Stimulated activated CD4-positive, alpha-beta T cell treated with anti-CD3 and anti-CD28 coated beads, Interleukin-4, amount 100 ng/mL, for 4 hours (primary cell): ENCODE data around the gene MTR.

Experiments used
- DNase-seq, 2 experiments: peaks; one replicate each; pipeline ENCODE4 v3.0.0-alpha.2; 2020

The MTR gene

DNA sequence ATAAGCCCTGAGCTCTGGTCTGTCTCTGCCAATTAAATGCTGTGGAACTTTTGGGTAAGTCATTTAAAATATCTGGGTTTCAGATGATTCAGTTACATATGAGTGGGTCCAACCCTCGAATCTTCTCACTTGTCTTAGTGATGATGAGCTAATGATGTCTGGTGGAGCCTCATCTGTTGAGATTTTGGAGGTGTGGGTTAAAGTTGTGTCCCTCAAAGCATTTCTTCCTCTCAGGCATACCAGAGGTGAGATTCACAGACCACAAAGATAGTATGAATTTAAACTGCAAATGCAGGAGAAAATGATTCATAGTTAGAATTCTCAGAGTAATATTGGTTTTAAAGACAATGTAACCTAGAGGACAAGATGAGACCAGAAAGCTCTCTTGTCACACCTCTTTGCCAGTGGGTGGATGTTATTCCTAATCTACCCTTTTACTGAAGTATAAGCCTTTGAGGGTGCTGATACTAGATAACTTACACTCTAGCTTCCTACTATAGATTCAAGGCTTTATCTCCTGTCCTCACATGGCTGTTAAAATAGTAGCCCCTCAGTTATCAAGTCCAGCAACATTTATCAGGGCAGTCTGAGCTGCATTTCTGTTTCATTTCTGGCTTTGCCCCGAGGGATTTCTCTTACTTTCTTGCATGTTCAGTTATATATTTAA lies 118.4 kb downstream of the MTR start:
- no peak for DNase-seq

DNA sequence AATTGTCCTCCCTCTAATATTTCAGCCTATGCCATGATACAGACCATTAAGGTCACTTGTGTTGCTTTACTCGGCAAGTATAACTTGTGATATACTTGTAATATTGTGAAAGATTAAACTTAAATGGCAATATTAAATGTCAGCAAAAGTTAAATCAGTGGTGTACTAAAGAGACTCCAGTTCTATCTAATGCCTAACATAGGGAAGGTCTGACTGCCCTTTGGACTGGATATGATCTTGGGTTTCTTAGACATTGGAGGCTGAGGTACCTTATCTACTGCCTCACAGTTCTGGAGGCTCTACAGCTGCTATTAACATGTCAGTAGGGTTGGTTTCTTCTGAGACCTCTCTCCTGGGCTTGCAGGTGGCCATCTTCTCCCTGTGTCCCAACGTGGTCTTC lies 119.3 kb downstream of the MTR start:
- no peak for DNase-seq

DNA sequence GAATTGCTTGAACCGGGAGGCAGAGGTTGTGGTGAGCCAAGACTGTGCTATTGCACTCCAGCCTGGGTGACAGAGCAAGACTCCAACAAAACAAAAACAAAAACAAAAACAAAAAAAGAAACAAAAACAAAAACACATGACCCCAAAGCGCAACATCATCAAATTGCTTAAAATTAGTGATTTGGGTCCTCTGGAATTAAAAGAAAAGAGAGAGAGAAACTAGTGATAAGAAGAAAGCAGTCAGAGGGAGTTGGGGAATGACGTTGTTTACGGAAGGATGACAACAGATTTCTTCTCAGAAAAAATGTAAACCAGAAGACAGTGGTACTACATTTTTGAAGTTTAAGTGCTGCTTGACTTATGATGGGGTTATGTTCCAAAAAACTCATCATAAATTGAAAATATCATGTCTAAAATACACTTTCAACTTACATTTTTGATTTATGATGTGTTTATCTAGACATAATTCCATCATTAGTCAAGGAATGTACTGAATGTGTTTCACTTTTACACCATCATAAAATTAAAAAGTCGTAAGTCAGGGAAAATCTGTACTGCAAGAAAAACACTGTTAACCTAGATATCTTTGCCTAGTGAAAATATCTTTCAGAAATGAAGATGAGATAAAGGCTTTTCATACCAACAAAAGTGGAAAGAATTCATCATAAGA lies 121.2 kb downstream of the MTR start:
- DNase-seq, result no peak

DNA sequence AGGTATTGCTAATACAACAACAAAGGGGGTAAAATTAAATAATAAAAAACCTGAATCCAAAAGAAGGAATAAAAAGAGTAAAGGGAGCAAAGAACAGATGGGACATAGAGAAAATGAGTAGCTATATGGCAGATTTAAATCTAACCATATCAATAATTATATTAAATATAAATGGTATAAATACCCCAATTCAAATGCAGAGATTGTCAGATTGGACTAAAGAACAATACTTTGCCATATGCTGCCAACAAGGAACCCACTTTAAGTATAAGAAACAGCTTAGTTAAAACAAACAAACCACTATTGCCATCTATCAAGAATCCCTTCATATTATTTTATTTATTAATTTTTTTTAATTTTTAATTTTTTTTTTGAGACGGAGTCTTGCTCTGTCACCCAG lies 122.4 kb downstream of the MTR start:
- no peak for DNase-seq

DNA sequence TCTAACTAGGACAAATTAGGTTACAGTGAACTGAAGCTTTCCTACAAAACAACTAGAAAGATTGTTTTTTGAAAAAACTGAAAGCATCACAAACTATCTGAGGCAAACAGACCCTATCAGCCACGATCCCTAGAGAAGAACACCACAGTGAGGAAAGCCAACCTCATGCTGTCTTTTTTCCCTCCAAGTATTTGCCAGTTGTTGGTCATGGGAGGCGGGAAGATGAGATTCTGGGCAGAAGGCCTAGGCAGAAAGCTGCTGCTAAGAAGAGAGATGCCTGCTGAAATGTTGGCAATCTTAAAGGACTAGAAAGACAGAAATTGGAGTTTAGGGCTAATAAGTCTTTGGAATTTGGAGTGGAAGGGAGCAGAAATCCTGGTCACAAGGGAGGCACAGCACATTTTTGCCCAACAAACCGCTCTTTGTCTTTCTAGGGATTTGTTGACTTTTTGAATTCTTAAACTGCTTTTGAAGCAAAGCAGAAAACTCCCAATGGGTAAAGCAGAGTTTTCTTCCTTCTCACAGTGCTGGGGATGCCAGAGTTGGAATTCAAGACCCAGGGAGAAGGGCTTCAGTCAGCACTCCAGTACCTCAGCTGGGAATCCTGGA lies 125.3 kb downstream of the MTR start:
- no peak for DNase-seq

DNA sequence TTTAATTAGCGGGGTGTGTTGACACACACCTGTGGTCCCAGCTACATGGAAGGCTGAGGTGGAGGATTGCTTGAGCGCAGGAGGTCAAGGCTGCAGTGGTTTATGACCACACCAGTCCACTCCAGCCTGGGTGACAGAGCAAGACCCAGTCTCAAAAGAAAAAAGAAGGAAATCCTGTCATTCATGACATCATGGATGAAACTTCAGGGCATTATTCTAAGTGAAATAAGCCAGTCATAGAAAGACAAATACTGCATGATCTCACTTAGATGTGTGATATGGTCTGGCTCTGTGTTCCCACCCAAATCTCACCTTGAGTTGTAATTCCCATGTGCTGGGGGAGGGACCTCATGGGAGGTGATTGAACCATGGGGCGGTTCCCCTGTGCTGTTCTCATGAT lies 126.5 kb downstream of the MTR start:
- no peak for DNase-seq

DNA sequence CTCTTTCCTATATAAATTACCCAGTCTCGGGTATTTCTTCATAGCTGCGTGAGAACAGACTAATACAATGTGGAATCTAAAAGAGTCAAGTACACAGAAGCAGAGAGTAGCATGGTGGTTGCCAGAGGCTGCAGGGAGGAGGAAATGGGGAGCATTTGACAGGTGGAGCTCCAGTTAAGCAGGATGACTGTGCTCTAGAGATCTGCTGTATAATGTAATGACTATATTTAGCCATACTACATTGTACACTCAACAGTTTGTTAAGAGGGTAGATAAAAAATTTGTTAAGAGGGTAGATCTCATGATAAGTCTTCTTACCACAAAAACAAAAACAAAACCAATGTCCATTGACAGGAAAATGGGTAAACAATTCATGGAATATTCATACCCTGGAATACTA lies 127.1 kb downstream of the MTR start:
- DNase-seq, result no peak

DNA sequence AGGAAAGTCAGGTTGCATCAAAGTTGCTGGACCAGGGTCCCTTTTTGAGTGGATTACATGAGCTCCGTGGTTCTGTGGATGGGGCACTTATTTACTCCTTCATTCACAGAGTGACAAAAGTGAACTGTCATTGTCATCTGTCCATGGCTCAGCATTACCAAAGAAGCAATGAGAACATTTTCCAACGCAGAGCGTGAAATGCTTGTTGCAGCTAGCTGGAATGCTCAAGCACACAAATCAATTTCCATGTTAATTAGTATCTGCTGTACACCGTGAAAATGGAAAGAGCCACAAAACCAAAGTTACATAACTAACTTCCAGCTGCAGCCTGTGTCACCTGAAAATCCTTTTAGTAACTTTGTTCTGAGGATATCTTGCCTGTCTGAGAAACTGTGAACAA lies 130.3 kb downstream of the MTR start:
- no peak for DNase-seq

DNA sequence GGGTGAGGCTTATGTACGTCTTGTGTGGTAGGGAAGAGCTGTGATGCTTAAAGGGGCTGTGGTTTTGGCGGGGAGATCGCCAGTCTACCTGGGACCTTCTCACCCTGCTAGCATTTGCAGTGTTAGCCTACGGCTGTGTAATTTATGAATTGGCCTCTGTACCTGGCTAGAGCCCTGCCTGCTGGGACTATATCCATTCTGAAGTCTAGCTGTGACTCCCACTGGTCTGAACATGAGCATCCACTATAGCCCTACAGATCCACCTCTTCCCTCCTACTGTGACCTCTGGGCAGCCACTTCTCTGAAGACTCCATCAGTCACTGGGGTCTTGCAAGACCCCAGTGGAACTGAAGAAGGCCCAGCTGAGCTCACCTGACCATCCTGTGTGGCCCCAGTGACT lies 135.4 kb downstream of the MTR start:
- DNase-seq, result no peak

DNA sequence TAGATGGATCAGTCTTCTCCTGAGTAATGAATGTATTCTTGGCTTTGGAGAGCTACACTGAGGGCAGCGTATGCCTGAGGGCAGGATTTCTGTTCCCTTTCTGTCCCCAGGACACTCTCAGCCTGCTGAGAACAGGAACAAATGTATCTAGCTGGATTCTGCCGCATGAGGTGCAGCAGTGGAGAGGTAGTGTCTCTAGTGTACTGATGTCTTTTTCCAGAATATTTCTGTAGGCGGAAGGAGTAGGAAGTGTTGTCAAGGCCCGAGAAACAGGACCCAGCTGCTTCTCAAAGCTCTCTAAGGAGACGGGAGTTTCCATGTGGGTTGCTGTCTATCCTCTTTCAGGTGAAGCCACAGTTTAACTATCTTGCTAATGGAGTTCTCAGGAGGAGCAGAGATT lies 143.7 kb downstream of the MTR start:
- no peak for DNase-seq

DNA sequence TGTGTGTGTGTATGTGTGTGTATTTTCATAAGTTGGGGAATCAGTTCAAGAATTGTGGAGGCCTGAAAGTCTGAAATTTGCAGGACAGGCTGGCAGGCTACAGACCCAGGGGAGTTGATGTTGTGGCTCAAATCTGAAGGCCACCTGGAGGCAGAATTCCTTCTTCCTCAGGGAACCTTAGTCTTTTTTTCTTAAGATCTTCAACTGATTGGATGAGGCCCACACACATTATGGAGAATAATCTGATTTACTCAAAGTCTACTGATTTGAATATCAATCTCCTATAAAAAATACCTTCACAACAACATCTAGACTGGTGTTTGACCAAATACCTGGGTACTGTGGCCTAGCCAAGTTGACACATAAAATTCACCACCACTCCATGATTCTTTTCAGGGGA lies 147.3 kb downstream of the MTR start:
- DNase-seq, result no peak

DNA sequence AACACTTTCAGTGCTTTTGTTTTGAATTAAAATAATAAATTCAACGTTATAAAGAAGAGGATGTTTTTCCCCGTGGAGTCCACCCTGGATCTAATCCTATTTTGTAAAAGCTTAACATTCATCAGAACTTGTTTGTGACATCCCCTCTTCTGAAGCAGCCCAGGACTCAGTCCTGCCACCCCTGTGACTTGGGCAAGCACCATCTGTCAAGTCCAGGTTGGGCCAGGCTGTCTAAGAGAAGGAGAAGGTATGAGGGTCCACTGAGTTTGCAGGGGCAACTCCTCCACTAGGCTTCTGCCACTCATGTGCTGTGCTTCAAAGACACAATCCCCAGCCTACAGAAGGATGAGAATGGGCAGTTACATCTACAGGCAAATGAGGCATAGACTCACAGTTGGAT lies 149.5 kb downstream of the MTR start:
- no peak for DNase-seq

DNA sequence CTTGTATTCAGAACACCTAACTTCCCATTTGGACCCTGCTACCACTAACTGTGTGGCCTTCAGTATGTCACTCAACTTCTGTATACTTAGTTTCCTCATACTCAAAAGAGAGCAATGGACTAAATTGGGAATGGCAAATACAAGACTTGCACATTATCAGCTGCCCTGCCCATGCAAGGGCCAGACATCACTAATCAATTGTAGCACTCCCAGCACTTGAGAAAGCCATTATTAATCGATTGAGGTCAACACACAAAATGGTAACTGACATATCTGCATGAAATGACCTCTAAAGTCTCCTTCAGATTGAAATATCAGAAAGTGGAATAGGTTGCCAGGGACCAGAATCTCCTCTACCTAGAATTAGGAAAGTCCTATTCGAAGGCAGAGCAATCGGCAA lies 149.9 kb downstream of the MTR start:
- DNase-seq, result no peak

DNA sequence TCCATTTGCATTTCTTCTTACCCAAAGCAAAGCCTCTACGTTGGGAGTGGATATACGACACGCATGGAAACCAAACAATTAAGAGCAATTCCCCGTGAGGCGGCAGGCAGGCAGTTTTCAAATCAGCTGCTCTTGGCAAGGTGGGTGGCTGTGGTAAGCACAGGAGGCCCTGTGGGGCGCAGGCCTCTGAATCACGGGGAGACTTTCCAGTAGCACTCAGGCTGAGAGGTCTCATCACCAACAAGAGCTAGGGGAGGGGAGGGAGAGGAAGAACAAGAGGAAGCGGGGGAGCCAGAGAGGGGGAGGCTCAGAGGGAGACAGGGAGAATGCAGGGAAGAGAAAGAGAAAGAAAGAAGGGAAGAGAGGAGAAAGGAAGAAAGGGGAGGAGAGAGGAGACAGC lies 152.7 kb downstream of the MTR start:
- DNase-seq, result no peak

DNA sequence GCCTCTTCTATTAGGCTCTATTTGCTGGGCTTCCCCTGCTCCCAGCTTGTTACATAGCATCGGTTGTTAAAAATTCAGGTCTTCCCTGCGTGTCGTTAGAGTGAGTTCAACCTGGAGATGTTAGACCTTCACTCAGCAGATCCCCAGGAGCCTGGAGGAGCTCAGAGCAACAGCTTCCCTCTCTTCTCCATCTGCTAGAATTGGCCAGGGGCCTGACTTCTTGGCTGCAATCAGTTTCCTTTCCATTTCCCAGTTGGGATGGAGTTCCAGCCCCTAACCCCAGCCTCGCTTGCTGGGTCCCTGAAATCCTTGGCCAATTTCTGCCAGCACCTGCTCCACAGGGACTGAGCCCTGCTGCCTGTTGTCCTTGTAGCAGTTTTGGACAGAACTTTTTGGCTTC lies 153.3 kb downstream of the MTR start:
- no peak for DNase-seq

DNA sequence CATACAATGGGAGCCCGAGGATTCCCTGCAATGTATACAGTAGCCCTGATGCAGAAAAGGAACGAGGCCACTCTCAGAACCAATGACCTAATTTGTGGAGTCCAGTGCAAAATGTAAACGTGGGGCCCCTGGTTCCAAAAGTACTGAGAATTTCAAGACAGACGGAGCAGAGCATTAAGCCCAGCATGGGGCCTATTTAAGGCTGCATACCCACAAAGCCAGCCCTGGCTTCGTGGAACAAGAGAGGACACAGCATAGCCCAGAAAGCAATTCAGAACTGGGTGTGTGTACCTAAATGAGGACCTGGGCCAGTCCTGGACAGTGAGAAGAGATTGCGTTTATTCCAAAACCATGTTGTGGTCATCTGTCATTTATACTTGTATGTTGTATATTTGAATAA lies 153.9 kb downstream of the MTR start:
- no peak for DNase-seq

DNA sequence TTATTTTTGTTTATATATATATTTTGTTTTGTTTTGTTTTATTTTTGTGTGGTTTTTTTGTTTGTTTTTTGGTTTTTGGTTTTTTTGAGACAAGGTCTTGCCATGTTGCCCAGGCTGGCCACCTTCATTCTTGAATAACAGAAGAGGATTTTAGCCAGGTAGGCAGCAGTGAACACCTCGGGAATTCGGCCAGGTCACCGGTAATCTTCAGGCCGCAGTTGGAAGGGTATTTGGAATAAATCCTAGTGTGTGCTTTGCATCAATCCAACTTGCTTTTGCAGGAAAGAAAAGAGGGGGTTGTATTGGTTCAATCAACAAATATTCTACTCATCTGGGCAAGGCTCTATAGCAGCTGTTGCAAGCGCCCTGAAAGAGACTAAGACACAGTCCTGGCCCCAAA lies 155.3 kb downstream of the MTR start:
- DNase-seq, result no peak

DNA sequence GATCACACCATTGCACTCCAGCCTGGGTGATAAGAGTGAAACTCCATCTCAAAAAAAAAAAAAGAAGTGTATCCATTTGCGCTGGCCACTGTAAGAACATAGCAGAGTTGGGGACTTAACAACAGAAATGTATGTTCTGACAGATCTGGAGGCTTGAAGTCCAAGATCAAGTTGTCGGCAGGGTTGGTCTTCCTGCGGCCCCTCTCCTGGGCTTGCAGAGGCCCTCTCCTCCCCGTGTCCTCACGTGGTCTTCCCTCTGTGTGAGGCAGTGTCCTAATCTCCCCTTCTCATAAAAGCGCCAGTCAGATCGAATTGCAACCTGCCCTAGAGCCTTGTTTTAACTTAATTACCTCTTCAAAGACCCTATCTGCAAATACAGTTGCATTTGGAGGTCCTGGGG lies 156.6 kb downstream of the MTR start:
- DNase-seq, result no peak

DNA sequence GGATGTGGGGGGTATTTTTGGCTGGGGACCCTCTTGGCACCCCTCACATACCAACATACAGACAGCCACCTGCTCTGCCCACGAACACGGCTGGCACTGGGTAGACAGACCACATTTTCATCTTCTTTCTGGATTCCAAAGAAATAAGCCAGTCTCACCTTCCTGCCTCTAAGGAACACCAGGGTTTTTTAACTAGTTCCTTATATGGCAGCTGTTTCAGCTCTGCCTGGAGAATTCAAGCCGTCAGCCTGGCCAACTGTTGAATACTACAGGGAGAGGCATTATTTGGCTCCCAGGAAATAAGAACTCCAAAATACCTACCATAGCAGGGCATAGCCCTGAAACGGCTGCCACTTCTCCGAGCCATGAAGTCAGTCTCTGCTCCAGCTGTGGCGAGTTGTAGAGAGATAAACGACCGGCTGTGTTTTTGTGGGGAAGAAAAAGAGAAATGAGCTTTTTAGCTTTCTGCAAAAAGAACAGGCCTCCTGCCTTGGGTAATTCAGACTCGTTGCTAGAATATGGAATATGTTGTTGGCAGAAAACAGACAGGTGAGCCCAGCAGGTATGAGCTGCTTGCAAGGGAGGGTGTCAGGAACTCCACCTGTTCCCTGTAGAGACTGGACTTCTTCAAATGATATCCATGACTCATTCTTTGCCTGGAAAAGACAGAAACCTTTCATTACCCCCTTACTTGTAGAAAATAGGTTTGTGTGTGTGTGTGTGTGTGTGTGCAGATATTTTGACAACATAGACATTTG lies 157.3 kb downstream of the MTR start:
- DNase-seq, result no peak

DNA sequence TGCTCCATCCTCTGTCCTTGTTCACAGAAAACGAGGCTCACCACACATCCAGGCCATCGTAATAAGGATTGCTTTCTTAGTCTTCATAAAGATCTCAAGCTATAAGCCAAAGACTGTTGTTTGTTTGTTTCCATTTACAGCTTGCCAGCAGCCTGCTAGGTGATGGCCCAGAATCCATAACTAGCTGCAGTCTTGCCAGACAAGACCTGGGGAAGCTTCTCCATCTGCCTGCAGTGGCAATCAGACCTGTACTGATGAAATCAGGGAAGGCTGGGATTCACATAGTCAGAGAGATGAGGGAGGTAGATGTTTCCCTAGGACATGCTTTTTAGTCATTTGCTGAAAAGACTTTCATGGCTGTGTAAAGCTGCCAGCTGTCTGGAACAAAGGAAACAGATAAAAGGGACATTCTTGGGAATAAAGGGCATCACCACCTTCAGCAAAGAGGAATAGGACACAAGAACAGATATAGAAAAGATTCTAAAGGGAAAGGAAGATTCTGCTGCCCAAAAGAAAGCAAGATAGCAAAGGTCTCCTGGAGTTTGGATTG lies 158.1 kb downstream of the MTR start:
- DNase-seq, result no peak
